ENCODE measurements around the gene ITGA7.

ITGA7 gene

DNA sequence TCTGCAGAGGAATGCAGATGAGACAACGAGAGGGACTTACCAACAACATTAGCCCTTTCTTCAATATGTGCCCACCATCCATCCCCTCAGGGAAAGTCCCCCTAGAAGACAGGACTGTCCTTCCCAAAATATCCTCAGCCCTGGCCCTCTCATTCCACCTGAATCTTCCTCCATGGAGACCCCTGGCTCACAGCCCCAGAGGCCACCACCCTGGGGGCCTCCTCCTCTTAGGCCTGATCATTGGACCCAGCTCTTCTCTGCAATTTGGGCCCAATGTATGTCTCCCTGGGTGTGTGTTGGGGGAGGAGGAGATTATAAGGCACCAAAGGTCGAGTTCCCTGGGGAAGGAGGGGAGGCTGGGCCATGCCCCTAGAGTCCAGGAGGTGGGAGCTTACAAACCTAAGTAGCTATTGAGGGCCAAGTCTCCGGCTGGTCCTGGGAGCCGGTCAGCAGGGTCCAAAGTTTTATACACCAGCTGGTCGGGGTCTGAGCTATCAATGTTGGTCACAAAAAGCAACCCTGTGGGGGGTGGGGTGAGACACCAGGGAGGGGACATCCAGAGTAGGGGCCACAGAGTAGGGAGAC, 8.1 kb downstream of the ITGA7 start:
- FAIRE-seq: no peak

DNA sequence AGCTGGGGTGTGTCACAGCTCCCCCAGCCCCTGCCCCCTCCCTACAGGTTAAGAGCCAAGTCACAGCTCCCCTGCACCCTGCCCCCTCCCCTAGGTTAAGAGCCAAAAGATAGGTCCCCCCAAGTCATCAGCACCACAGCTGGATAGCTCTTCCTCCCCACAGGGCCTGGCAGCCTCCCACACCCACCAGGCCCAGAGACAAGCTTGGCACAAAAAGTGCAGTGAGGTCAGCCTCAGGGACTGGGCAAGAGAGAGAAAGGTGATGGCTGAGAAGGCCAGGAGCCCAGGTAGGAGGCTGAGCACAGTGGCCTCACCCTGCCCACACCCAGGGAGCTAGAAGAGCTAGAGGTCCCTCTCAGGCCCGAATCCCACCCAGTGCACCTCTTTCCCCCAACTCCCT, 8.7 kb downstream of the ITGA7 start:
- FAIRE-seq: no peak

DNA sequence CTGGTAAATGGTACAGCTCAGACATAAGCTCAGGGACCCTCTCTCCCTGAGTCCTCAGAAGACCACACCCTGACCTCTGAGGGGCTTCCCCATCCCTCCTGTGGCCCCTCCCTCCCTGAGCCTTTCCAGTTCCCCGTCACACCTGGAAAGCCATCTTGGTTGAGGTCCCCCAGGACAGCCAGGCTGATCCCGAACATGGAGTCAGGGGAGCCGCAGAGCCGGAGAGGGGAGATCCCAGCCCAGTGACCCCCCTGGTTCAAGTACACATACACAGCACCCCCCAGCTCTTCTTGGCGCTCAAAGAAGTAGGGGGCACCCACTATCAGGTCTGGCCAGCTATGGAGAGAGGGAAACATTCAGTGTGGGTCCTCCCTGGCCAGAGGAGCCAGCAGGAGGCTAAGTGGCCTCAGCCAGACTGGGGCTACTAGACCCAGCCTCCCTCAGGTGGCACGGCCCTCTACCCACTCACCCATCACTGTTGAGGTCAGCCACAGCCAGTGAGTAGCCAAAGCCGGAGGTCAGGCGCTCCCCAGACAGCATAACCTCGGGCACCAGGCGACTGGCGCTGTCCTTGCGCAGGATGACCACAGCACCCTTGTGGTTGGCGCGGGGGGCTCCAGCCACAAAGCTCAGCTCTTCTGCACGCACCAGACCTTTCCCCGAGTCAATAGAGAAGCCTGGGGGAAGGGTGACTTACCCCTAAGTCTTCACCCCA, 9.3 kb downstream of the ITGA7 start:
- no peak for FAIRE-seq

DNA sequence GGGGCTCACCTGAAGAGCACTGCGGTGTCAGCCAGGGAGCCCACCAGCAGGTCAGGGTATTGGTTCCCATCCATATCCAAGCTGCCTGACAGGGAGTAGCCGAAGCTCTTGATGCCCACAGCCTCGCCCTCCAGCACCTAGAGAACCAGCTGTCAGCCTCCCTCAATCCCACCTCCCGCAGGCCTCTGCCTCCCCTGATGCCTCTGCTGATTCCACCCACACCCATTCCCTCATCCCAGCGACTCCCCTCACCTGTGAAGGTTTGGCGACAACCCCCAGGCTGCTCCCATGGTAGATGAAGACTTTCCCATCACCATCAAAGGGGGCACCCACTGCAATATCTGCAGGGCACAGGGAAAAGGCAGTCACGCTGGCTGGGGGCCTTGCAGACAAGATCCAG, 10.0 kb downstream of the ITGA7 start:
- FAIRE-seq: no peak

DNA sequence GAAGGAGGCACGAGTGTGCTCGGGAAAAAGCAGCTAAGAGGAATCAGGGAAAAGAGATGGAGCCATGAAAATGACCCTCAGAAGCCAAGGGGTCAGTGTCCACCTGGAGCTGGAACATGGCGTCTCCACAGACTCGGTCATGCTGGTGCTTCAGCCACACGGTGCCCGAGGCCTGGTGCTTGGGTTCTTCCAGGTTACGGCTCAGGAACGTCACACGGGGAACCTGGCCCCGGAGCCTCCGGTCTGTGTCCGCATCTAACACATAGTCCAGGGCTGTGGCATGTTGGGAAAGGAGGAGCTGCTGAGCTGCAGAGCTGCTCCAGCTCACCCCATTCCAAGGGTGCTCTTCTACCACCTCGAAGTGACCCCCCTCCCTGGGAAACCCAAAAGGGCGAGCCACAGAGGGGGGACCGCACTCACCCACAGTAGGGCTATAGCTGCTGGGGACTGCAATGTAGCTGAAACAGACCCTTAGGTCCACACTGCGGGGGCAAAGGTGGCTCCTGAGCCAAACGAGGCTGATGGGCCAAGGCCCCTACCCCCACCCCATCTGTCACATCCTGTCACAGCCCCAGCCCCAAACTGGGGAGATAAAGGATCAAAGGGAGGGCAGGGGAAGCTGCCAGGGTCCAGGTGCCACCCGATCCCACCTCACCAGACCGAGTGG, 10.8 kb downstream of the ITGA7 start:
- no peak for FAIRE-seq

DNA sequence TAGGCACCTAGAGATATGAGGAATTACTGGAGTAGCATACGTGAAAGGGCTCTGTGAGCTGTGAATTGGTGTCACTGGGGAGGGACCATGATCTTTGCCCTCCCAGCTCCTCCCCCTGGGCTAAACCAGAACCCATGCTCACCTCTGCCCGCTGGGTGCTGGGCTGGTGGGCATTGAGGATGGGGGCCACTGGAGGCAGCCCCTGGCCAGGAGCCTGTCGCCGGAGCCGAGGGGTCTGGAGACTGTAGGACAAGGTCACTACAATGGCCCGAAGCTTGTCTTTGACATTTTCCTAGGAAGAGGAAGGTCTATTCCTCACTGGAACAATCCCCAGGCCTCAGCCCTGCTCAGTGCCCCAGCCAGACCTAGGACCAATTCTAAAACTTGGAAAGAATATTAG, 11.6 kb downstream of the ITGA7 start:
- FAIRE-seq: no peak

DNA sequence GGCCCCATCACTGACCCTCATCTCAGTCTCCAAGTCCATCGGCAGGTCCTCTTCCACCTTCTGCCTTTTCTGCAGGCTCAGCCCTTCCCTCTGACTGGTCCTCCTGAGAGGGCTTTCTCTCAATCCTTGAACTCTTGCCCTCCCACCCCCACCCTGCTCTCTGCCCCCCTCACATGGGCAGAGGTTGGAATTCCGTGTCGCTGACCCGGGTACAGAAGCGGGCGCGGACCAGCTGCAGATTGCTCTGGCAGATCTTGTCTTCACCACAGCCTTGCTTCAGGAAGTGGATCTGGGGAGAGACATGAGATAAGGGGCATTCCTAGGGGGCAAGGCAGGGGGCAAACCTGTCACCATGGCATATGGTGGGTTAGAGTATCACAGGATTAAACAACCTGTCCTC, 12.4 kb downstream of the ITGA7 start:
- FAIRE-seq: no peak

DNA sequence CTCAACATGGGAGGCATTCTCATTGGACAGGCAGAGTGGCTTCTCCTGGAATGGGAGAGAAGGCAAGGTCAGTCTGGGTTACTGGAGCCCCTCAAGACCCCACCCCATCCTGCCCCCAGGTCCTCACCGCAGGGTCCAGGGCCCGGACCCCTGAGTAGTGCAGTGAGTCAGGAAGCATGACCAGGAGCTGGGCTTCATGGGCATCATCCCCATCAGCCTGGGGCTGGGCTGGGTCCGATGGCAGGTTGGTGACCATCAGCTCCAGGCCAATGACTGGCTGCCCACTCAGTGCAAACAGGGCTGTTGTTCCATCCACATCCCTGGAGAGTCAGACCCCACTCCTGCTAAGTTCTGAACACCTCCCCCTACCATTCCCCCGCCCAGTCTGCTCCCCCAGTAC, 13.1 kb downstream of the ITGA7 start:
- no peak for FAIRE-seq

DNA sequence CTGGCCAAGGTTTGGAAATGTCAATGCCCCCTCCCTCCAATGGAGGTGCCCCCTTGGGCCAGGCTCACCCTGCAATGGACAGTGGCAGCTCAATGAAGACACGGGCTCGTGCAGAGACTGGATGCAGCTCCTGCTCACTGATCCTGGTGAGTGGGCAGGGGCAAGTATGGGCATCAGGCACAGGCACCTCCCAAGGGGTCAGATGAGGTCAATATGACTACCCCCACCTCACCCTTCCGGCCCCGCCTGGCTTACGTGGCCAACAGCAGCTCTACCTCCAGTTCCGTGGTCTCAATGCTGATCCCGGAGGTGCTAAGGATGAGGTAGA, 13.6 kb downstream of the ITGA7 start:
- FAIRE-seq: no peak

DNA sequence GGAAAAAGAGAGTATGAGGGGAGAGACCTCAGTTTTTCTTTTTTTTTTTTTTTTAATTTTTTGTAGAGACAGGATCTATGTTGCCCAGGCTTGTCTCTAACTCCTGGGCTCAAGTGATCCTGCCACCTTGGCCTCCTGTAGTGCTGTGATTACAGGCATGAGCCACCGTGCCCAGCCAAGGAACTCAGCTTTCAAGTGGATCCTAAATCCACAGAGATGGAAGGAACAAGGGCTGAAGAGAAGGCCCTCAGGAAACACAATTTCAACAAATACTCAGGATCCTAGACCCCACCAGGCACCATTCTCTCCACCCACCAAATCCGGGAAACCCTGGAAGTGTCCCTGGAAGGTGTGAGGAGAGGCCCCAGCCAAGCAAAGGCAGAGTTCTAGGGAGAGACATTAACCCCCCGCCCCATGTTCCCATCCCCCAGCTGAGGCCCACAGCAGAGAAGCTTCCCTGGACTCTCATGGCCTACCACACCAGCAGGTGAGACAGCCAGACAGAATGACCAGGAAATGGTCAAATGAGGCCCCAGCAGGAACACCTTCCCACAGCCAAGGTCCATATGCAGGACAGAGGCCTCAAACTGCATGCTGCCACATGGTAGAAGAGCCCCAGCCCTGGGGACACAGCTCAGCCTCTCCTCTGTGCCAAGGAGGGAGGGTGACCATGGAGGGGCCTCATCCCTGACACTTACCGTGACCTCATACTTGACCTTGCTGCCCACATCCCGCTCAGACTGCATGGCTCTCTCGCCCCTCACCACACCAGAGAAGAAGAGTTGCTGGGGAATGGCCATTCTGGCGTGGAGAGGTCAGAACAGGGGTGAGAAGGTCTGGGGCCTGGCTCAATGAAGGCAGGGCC, 14.1 kb downstream of the ITGA7 start:
- FAIRE-seq: no peak

DNA sequence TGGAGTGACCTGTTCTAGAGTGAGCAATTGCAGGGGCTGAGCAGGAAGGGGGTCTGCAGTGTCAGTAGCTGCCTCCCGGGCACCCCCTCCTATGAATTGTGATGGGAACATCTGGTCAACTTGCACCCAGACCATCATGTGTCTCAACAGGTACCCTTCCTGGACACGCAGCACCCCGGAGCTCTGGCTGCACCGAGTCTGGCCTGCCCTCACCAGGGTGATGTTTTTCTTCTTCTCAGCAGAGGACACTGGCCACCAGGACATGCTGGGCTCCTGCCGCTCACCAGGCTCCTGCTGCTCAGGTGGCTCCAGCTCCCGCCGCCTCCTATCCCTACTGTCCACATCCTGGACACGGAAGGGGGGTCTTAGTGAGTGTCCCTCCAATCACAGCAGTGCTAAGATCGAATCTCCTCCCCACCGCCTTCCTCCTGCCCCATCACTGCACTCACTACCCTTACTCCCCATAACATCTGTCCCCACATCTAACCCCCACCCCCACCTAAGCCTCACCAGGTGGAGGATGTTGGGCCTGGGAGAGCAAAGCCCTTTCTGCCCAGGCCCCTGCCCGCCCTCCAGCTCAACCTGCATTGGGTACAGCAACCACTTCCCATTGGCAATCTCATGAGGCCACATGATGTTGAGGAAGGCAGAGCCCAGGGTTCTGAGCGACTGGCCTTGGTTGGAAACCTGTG, 14.9 kb downstream of the ITGA7 start:
- FAIRE-seq: no peak

DNA sequence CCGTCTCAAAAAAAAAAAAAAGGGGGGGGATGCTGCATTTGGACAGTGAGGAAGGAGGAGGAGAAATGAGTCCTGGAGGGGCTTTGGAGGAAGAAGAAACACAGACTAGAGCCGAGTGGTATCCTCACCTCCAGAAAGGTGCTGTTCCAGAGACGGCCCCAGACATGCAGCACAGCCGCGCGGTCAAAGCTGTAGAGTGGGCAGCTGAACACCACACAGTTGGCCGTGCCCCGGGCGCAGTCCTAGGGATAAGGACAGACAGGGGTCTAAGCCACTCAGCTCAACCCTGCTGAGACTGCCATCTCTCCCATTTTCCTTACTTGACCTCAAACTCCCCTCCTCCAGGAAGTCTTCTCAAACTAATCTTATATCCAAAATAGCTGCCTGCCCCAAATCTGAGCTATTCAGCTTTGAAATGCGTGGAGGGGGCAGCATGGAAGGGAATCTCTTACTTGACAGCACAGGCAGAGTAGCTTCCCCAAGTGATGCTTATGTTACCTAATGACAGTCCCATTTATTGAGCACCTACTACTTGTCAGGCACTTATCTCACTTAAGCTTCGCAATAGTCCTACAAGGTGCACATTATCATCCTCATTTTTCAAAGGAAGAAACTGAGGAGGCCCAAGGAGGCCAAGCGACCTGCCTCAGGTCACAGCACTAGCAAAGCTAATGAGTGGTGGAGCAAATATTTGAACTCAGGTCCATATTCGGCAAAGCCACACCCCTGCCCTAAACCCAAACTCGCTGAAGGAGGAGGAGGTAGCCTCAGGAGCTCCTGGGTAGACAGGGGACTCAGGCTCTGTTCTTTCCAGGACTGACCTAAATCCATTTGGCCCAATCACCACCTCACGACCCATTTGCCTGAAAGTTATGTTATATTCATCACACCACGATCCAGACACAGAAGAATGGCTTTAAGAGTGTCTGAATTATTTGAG, 18.7 kb downstream of the ITGA7 start:
- FAIRE-seq: no peak

DNA sequence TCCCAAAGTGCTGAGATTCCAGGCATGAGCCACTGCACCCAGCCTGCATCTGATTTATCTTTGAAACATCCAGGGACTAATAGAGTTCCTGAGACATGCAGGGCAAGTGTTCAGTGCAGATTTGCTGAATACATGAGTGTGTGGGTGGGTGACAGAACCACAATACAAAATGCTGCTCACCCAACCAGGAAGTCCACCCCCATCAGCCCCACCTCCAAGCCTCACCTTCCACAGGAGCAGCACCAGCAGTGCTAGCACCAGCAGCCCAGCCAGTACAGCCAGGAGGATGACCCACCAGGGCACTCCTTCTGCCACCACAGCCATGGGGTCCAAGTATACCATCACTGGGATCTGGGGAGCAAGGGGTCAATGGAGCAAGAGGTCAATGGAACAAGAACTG, 20.0 kb downstream of the ITGA7 start:
- no peak for FAIRE-seq

DNA sequence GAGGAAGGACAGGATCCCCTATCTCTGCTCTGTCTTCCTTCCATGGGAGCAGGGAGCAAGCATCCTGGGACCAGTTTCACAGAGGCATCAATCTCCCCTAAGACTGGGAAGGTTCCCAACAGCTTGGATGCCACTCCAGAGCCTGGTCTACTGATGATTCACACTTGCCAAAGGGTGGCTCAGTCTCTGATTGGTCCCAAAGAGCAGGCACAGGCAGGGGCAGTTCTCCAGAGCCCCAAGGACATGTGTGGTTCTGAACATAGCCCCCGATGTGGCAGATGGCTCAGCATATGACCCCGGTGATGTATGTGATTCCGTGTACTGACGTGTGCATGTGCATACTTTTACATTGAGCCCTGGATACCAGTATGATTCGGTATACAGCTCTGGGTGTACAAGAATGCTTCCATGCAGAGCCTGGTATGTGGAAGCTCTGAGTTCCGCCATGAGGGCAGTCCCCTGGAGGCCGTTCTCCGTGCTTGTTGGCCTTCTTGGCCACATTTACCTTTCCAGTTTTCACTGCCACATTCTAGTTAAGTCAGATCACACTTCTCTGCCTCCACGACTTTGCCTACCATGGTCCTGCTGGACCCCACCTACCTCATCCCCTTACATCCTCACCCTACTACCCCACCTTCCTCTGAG, 21.2 kb downstream of the ITGA7 start:
- no peak for FAIRE-seq

DNA sequence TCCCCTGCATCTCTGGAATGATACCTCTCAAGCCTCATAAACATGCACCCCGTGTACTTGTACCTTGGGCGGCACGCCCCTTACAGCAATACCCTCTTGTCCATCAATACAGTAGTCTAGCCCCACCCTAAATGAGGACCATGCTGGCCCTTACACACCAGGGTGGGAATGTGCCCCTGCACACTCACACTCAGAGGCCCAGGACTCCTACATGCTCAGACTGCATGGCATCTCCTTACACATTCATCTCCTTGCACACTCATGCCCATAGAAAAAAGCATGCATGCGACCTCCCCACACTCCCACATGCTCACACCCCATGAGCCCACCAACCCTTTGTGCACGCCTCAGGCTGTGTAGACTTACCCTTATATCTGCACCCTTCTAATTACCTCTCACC, 22.0 kb downstream of the ITGA7 start:
- FAIRE-seq: no peak

DNA sequence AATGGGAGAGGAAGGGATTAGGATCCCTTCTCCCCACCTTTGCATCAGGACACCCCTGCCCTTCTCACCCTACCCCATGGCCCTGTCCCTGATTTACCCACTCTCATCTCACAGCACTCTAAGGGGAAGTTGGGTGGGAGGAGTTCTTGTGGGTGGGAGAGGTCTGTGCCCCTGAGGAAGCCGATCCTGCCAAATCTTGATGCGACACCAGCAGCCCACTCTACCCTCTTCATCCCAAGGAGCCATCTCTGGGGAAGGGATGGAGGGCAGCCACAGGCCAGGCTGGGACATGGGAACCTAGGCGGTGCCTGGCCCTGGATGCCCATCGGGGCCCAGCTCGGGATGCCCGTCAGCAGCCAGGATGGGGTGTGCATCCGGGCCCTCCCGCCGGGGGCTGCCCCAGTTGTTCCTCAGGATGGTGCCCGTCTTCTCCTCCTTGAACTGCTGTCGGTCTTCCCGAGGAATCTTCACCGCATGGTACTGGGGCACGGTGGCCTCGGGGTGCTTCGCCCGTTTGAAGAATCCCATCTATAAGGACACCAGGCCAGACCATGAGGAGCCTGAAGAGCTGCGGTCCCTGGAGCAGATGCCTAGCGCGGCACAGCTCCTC, 22.8 kb downstream of the ITGA7 start:
- FAIRE-seq: no peak

DNA sequence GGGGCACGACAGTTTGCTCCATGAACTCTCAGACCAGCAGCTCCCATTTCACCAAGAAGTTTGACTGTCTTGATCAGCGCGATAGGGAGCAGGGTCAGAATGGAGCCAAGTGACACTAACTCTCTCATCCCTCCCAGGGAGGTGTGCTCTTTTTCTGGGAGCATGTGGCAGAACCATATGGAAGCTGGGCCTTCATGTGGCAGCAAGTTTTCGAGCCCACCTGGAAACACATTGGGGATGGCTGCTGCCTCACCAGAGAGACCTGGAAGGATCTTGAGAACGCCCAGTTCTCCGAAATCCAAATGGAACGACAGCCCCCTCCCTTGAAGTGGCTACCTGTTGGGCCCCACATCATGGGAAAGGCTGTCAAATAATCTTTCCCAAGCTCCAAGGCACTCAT, 24.0 kb downstream of the ITGA7 start:
- FAIRE-seq: no peak

DNA sequence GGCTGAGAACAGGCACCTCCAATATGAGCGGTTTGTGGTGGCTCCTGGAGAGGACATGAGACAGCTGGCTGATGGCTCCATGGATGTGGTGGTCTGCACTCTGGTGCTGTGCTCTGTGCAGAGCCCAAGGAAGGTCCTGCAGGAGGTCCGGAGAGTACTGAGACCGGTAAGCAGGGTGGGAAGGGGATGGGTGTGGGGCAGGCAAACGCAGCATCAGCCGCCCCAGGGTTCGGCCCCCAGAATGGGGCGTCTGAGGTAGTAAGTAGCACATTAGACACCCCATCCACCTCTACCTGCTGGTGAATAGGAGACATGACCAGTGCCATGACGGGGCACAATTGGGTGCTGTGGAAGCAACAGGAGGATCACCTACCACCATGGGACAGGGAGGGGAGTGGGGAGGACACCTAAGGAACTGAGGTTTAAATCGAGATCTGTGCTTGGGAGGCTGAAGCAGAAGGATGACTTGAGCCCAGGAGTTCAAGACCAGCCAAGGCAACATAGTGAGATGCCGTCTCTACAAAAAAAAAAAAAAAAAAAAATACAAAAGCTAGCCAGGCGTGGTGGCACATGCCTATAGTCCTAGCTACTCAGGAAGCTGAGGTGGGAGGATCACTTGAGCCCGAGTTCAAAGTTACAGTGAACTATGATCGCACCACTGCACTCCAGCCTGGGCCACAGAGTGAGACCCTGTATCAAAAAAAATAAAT, 25.5 kb downstream of the ITGA7 start:
- no peak for FAIRE-seq

DNA sequence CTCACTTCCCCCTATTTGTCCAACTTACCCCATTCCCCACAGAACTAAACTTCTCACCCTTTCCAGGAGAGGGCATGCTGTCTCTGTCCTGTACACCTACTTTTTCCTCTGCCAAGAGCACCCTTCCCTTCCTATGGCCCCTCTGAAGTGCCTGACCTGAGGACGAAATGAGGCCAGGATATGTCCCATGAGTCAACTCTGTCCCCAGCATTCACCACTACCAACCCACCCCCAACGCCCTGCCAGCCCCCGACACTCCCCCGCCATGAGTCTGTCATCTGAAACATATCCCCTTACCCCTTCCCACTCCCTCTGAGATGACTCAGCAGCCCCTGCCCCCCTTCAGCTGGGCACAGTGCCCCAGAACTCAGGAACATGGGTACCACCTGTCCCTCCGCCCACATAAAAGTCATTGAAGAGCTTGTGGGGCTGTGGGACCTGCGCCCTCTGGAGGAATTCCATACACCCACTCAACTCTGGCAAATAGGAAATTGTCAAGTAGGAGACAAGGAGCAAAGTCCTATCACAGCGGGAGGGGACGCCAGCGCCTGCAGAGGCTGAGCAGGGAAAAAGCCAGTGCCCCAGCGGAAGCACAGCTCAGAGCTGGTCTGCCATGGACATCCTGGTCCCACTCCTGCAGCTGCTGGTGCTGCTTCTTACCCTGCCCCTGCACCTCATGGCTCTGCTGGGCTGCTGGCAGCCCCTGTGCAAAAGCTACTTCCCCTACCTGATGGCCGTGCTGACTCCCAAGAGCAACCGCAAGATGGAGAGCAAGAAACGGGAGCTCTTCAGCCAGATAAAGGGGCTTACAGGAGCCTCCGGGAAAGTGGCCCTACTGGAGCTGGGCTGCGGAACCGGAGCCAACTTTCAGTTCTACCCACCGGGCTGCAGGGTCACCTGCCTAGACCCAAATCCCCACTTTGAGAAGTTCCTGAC, 26.3 kb downstream of the ITGA7 start:
- no peak for FAIRE-seq

All from A204.1 (cell line).